GM13977 (cell line): ENCODE data around the gene SORL1.

ENCODE experiments used
- DNase-seq: peaks from one replicate; pipeline ENCODE4 v3.0.0; 2012; ENCODE audit warnings: low spot score
- CTCF ChIP-seq: IDR thresholded peaks from 2 replicates; pipeline ENCODE4 v1.5.1; 2012; ENCODE audit warnings: mild to moderate bottlenecking, control low read depth; ENCODE audit not compliant: insufficient read depth; ENCODE audit errors: extremely low read depth, missing control alignments
- in situ Hi-C: fragments of 300-500 bp; cut with MboI; formaldehyde crosslinking; loops from one replicate; pipeline ENCODE4 v1.12.0; 2022; ENCODE audit warnings: low sequenced_read_pairs, low pct_unique_long_range_greater_than_20kb, mixed read lengths, inconsistent platforms; ENCODE audit not compliant: unreplicated experiment

The SORL1 gene

GRCh38 chr11:121614636-121615240 lies 162.6 kb downstream of the SORL1 start:
- no peak for DNase-seq
- TF ChIP-seq CTCF = no peak
- in situ Hi-C loops = no loop called here

GRCh38 chr11:121615501-121615900 lies 163.4 kb downstream of the SORL1 start:
- TF ChIP-seq CTCF = no peak
- in situ Hi-C loops = no loop called here
- DNase-seq = no peak

- no peak for TF ChIP-seq CTCF
- no peak for DNase-seq
Observed at GRCh38 chr11:121618516-121618915, 166.4 kb downstream of the SORL1 start.

GRCh38 chr11:121625777-121626506 lies 173.8 kb downstream of the SORL1 start:
- no peak for TF ChIP-seq CTCF
- no peak for DNase-seq
- in situ Hi-C loops = no loop called here

More at GRCh38 chr11:121618516-121618915, 166.4 kb downstream of the SORL1 start:
- in situ Hi-C loops = no loop called here

DNA sequence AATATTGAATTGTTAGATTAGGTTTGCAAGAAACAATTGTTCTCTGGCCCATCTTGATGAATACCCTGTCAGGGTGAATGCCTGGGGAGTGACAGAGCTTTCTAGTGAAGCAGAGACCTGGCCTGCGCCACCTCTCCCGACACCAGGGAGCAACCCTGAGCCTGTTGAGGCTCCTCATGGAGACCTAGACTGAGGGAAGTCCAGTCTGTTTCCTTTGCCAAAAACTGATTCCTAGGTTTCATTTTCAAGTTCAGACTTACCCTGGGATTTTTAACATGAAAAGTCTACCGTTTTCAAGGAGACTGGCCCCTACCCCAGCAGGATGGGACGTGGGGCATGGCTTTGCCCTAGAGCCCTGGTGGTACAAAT lies 174.4 kb downstream of the SORL1 start:
- in situ Hi-C loops = no loop called here
- DNase-seq = no peak

GRCh38 chr11:121626980-121627379 lies 174.9 kb downstream of the SORL1 start:
- no peak for DNase-seq
- no peak for TF ChIP-seq CTCF
- in situ Hi-C loops = no loop called here

More for the DNA sequence above, 174.4 kb downstream of the SORL1 start:
- TF ChIP-seq CTCF = no peak
